ENCODE results near the gene FRAS1.

- TF ChIP-seq GATA2 (IDR thresholded peaks at IDR 0.05; ENCODE audit: low read depth, low read length) (no peak), GATA3 (IDR thresholded peaks at IDR 0.05; ENCODE audit: low read depth, low read length) (no peak)
Measured at GRCh38 chr4:78286281-78286680, 229.2 kb downstream of the FRAS1 start.
